A549 treated with CpdA at 1 μM for 4 hours (cell line): ENCODE results near the gene STN1. TPM values are rescaled to one million over a fixed set of nuclear protein-coding genes. Genes with fewer than 3 reads are reported as not detected.

ENCODE experiments used
- total RNA-seq: library from RNA; stranded (reverse); fragments of 200-300 nt; extraction: Qiagen RNA extraction; gene quantifications from 5 replicates; pipeline ENCODE4 v1.2.3, GENCODE V29; 2022; ENCODE audit warnings: low read depth

STN1 gene, protein sequence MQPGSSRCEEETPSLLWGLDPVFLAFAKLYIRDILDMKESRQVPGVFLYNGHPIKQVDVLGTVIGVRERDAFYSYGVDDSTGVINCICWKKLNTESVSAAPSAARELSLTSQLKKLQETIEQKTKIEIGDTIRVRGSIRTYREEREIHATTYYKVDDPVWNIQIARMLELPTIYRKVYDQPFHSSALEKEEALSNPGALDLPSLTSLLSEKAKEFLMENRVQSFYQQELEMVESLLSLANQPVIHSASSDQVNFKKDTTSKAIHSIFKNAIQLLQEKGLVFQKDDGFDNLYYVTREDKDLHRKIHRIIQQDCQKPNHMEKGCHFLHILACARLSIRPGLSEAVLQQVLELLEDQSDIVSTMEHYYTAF
- 17.9 to 19.2 TPM (median 19.0 TPM) in 5 replicates for total RNA-seq

DNA sequence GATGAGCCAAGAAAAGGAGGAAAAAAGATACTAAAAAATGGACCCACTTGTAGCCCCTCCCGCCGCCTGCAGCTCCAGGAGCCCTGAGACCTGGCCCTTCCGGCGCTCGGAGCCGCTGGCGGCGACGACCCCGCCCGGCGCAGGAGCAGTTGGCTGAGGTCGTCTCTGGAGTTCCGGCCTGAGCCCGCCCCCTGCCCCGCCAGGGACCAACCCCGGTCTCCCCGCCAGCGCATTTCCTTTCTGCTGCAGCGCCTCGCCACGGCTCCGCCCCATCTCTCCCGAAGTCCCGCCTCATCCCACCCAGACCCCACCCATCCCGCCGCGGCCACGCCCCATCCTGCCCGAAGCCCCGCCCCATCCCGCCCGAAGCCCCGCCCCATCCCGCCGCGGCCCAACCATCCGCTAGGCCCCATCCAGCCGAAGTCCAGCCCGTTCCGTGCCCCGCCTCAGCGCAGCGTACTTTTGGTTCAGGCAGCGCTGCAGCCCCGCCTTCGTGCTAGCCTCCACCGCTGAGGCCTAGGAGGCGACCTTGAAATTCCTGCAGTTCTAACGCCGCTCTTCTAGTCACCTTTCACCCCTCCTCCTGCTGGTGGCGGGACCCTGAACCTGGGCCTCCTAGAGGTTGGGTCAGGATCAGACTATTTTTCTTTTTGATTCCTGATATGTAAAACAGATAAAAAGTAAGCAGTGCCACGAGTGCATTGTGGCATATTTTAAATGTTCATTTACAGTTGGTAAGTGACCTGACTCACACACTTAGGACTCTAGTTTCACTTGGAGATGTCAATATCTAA is at the start of gene STN1:
Gene STN1 (minus strand): TSS at position 132 of the 794 bp plus-strand sequence. CDS start 590 bp downstream, outside the sequence.

DNA sequence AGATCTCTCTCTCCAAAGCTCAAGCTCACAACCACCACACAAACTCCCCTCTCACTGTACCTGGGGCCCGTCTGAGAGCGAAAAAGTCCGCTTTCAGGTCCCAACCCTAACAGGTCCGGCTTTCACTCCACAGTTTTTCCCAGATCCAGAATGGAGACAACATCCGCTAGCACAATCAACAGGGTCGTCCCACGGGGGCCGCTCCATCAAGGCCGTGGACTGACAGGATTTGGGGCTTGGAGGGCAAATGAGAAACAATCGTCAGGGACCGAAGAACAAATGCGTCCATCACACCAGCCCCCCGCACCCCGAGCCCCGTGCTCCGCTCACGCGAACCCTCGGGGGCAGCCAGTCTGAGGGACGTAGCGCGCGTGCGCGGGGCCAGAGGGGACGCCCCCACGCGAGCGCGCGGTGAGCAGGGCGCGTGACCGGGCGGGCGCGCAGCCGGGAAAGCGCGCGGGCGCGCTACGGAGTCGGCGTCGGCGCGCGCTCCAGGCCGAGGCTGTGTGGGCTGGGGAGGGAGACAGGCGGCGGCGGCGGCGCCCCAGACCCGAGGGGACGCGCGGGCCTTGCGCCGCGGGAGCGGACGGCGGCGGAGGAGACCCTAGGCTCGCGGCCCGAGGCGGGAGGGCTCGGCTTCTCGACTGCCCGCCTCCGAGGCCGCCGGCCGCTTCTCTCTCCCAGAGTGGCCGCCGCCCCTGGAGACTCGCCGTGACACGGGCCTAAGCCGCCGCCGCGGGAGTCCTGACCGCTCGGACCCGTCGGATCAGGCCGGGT is 48.9 kb upstream of the STN1 start, which contains the start of gene SLK:
Gene SLK (plus strand): TSS at position 470 of the 777 bp plus-strand sequence. CDS start 606 bp downstream, outside the sequence.

DNA sequence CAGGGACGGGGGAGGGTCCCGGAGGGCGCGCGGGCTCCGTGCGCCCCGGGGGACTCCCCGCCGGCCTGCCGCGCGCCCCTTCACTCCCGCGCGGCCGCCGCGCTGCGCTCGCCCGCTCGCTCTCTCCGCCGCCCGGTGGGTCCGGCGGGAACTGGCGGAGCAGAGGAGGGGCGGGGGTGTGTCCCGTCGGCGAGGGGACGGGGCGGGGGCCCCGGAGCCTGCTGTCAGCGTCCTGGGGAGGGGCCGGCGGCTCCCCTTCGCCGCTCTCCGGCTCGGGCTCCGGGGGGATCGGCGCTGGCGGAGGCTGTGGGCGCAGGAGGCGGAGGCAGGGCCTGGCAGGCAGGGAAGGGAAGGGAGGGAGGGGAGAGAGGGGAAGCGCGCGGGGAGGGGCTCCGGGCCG is 62.6 kb downstream of the STN1 start, which contains the start of gene SH3PXD2A:
Gene SH3PXD2A (minus strand): TSS at position 153 of the 400 bp plus-strand sequence. CDS start 310 bp downstream, outside the sequence.

Other genes starting within 250 kb of the STN1 start
- 1.5 to 2.5 TPM (median 2.2 TPM) in 5 replicates for gene SH3PXD2A, start 62.6 kb downstream of the STN1 start, total RNA-seq
- 24.0 to 39.6 TPM (median 28.0 TPM) in 5 replicates for gene SLK, start 49.0 kb upstream of the STN1 start, total RNA-seq
- gene COL17A1, start 167.7 kb upstream of the STN1 start, total RNA-seq: 2.2 to 3.8 TPM (median 2.7 TPM) in 5 replicates
- 15.8 to 24.4 TPM (median 16.7 TPM) in 5 replicates for gene SFR1, start 204.0 kb upstream of the STN1 start, total RNA-seq